ENCODE results near the gene KLHL25. TPM values are rescaled to one million over a fixed set of nuclear protein-coding genes. Genes with fewer than 3 reads are reported as not detected.

Gene KLHL25
- total and polyA plus RNA-seq, 4 donors = 2.3 to 34.2 (median 11.4) TPM

- no peak for DNase-seq (ENCODE audit: low spot score)
- H3K9ac ChIP-seq (ENCODE audit: low read depth in 1 of 2, low read length in 2 of 2) = no peak overlapping the region
- TF ChIP-seq MAX (IDR thresholded peaks at IDR 0.05) (peak; percentile 62), FOXA1 (IDR thresholded peaks at IDR 0.05) (peak; percentile 36), ZBTB33 (IDR thresholded peaks at IDR 0.05) (peak; percentile 20), FOXA2 (IDR thresholded peaks at IDR 0.05) (no peak), TAF1 (conservative IDR thresholded peaks at IDR 0.05) (no peak), SP1 (IDR thresholded peaks at IDR 0.05) (peak; percentile 79), GABPA (IDR thresholded peaks at IDR 0.05 in 1 of 2, conservative IDR thresholded peaks at IDR 0.05 in 1 of 2) (no peak), RAD21 (IDR thresholded peaks at IDR 0.05) (peak; percentile 29 to 56), ATF3 (IDR thresholded peaks at IDR 0.05) (no peak), RXRA (IDR thresholded peaks at IDR 0.05) (peak; percentile 90 to 91), HNF4A (conservative IDR thresholded peaks at IDR 0.05) (peak; percentile 88), REST (IDR thresholded peaks at IDR 0.05) (peak; percentile 28), JUND (IDR thresholded peaks at IDR 0.05) (peak in 1 of 2 donors; percentile 44), HNF4G (IDR thresholded peaks at IDR 0.05) (peak; percentile 43), EGR1 (IDR thresholded peaks at IDR 0.05; ENCODE audit: low read depth in 2 of 2) (no peak), YY1 (IDR thresholded peaks at IDR 0.05) (peak; percentile 78), CTCF (IDR thresholded peaks at IDR 0.05; ENCODE audit: low read depth, low read length, missing input control) (peak; percentile 8), NR2F2 (IDR thresholded peaks at IDR 0.05) (no peak)
- WGBS = 72% methylated on average over 21 of the region's 21 CpGs
- H3K9me3 ChIP-seq (ENCODE audit: control insufficient read depth in 4 of 4, low read length in 3 of 4) = no peaks in the 10 kb centered on the region
- H3K4me3 ChIP-seq (ENCODE audit: low read depth in 1 of 3, low read length in 3 of 3) = no peak overlapping the region
- peaks cover 0 to 5% (median 0%) of the 10 kb centered on the region in 4 donors for H3K36me3 ChIP-seq (ENCODE audit: control insufficient read depth in 4 of 4, insufficient read depth in 3 of 4, low read depth in 1 of 4, low read length in 3 of 4)
- H3K27ac ChIP-seq (ENCODE audit: low read depth in 1 of 2, low read length in 2 of 2) = peak overlapping the region; percentile 75 to 85
- H3K4me1 ChIP-seq (ENCODE audit: control insufficient read depth in 4 of 4, insufficient read depth in 4 of 4, low read length in 3 of 4) = peaks cover 9 to 49% (median 38%) of the 10 kb centered on the region in 4 donors
- no peaks in the 10 kb centered on the region for H3K27me3 ChIP-seq (ENCODE audit: control insufficient read depth in 4 of 4, insufficient read depth in 4 of 4, low read length in 3 of 4)
Observed at GRCh38 chr15:85770096-85771041, 24.4 kb downstream of the KLHL25 start.
